ENCODE results near the gene GPR84. TPM values are rescaled to one million over a fixed set of nuclear protein-coding genes. Genes with fewer than 3 reads are reported as not detected.

GPR84 gene
- total RNA-seq, 2 donors from 2014 or later = 0.95 to 2.3 TPM

DNA sequence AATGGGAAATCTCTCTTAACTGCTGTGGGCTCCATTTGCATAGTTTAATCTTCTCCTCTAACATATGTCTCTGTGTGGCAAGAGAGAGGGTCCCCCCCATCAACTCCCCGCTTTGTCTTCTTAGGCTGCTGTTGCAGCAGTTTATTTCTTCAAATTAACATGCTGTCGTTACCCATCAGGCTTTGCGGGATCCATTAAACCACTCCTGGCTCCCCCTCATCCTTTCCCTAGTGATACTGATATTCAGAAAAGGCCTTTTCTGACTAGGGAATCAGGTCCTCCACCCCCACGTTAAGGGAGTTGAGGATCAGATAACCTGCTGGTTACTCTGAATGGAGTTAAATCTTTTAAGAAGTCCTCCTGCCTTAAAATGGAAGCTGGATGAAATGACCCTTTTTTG is 15.2 kb downstream of the GPR84 start:
- Histone ChIP-seq H3K4me1 (ENCODE audit: control insufficient read depth in 1 of 2, low read depth in 2 of 2) (peaks cover 8 to 19% of the 10 kb centered on the region in 2 donors), H3K27ac (no peak overlapping the region), H3K36me3 (peaks cover 50% of the 10 kb centered on the region), H3K9me3 (no peaks in the 10 kb centered on the region), H3K27me3 (replicated peaks; ENCODE audit: insufficient read depth) (no peaks in the 10 kb centered on the region), H3K4me3 (no peak overlapping the region)
- ATAC-seq (ENCODE audit: insufficient number of reproducible peaks, low FRiP score, low read depth) (no peak), DNase-seq (ENCODE audit: low spot score) (no peak)
- no peak for TF ChIP-seq CTCF (IDR thresholded peaks at IDR 0.05)

DNA sequence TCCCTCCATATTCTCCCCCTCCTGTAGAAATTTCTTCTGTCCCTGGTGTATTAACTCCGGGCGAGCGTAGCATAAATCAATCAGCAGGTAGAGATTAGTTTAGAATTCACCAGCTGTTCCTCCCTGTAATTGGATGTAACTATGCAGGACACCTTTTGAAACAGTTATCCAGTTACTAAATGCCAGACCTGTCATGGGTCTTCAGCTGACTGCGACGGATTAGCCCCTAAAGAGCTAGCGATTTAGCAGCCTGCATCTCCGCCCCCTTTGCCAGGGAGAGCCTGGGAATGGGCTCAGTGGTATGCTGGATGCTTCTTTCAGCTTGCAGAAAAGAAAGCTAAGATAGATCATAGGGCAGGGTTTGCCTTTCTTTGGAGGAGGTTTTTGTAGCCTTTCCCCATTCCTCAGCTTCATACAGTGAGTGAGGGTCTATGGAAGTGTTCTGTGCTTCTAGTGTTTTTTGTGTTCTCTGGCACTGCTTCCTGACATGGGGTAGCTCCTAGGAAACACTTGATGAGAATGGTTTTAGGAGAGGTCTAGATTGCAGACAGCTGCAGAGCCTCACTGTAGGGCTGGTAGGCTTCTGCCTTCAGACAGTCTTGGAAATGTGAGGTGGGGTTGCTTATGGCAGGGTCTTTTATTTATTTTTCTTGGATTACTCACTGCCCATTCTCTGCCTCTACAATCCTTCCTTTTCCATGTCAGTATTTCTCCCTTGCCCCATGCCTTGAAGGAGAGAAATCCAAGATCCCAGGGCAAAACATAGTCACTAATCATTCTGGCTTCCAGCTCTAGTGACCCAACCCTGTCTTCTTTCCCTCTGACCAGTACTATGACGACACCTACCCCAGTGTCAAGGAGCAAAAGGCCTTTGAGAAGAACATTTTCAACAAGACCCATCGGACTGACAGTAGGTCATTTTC is 22.6 kb downstream of the GPR84 start:
- Histone ChIP-seq H3K36me3 (peaks cover 45% of the 10 kb centered on the region), H3K27ac (no peak overlapping the region), H3K4me1 (ENCODE audit: control insufficient read depth in 1 of 2, low read depth in 2 of 2) (peaks cover 22 to 33% of the 10 kb centered on the region in 2 donors), H3K4me3 (no peak overlapping the region), H3K9me3 (no peaks in the 10 kb centered on the region), H3K27me3 (replicated peaks; ENCODE audit: insufficient read depth) (no peaks in the 10 kb centered on the region)
- TF ChIP-seq CTCF (IDR thresholded peaks at IDR 0.05) = no peak
- ATAC-seq (ENCODE audit: insufficient number of reproducible peaks, low FRiP score, low read depth) = no peak
- DNase-seq (ENCODE audit: low spot score) = no peak

- peaks cover 41% of the 10 kb centered on the region for H3K36me3 ChIP-seq
- no peak overlapping the region for H3K27ac ChIP-seq
- no peaks in the 10 kb centered on the region for H3K27me3 ChIP-seq (replicated peaks; ENCODE audit: insufficient read depth)
- no peak overlapping the region for H3K4me3 ChIP-seq
- H3K4me1 ChIP-seq (ENCODE audit: control insufficient read depth in 1 of 2, low read depth in 2 of 2) = peaks cover 23 to 40% of the 10 kb centered on the region in 2 donors
- TF ChIP-seq CTCF (IDR thresholded peaks at IDR 0.05) = no peak
- DNase-seq (ENCODE audit: low spot score) (no peak), ATAC-seq (ENCODE audit: insufficient number of reproducible peaks, low FRiP score, low read depth) (no peak)
- no peaks in the 10 kb centered on the region for H3K9me3 ChIP-seq
Measured at GRCh38 chr12:54340846-54341245, 23.4 kb downstream of the GPR84 start.

GRCh38 chr12:54338698-54339296 is 25.5 kb downstream of the GPR84 start:
- no peak for ATAC-seq (ENCODE audit: insufficient number of reproducible peaks, low FRiP score, low read depth)
- H3K36me3 ChIP-seq = peaks cover 28% of the 10 kb centered on the region
- peaks cover 23 to 41% of the 10 kb centered on the region in 2 donors for H3K4me1 ChIP-seq (ENCODE audit: control insufficient read depth in 1 of 2, low read depth in 2 of 2)
- DNase-seq (ENCODE audit: low spot score) = no peak
- no peaks in the 10 kb centered on the region for H3K9me3 ChIP-seq
- TF ChIP-seq CTCF (IDR thresholded peaks at IDR 0.05) = no peak
- no peaks in the 10 kb centered on the region for H3K27me3 ChIP-seq (replicated peaks; ENCODE audit: insufficient read depth)
- H3K4me3 ChIP-seq = no peak overlapping the region
- H3K27ac ChIP-seq = peak overlapping the region in 1 of 2 donors; percentile 48

DNA sequence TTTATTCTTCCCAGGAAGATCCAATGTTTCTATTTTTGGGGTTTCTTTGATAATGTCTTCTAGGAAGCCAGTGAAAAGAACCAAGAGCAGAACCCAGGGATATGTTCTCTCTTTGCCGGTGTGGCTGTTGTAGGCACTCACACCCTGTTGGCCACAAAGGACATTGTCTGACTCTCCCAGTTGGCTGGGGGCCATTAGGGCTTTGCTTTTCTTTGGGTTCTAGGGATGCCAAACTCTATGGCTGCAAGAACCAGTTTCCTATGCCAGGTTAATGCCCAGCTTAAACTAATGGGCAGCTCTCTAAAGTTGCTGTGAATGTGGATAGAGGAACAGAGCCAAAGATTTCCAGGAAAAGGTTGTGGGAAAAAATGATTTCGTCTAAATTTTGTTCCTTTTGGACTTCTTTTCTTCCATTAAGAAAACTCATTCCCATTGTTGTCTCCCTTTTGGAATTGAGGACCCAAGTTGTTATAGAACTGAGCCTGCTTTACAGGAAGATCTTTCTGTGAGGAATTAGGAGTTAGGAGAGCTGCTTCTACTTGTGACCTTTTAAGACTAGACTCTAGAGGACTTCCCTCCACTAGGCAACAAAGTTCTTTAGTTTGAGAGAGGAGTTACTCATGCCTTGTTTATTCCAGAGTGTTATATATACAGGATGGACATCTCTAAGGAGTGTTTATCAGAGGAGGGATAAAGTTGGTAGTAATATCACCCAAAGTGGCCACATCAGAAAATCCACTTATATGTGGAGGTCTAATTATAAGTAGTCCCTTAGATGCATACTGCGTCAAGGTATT is 26.2 kb downstream of the GPR84 start:
- H3K4me3 ChIP-seq = peak overlapping the region; percentile 28
- H3K9me3 ChIP-seq = no peaks in the 10 kb centered on the region
- peaks cover 23 to 41% of the 10 kb centered on the region in 2 donors for H3K4me1 ChIP-seq (ENCODE audit: control insufficient read depth in 1 of 2, low read depth in 2 of 2)
- DNase-seq (ENCODE audit: low spot score) = no peak
- no peak for ATAC-seq (ENCODE audit: insufficient number of reproducible peaks, low FRiP score, low read depth)
- peak overlapping the region; percentile 16 to 48 for H3K27ac ChIP-seq
- H3K36me3 ChIP-seq = peaks cover 21% of the 10 kb centered on the region
- TF ChIP-seq CTCF (IDR thresholded peaks at IDR 0.05) = no peak
- H3K27me3 ChIP-seq (replicated peaks; ENCODE audit: insufficient read depth) = no peaks in the 10 kb centered on the region
